HCT116 (cell line): Measurements from ENCODE around the gene B3GALNT2.

Experiments used
- CTCF ChIP-seq, 3 experiments: fragments of 200-600 bp in 1 of 3; sonication (generic) in 1 of 3; IDR thresholded peaks in 2 of 3; conservative IDR thresholded peaks in 1 of 3; 2 replicates each; pipeline ENCODE4 v1.5.1; 2012 to 2017; ENCODE audit warnings: low read depth in 2 of 3, low read length in 2 of 3, antibody characterized with exemption in 1 of 3, borderline replicate concordance in 1 of 3, control low read depth in 1 of 3, mild to moderate bottlenecking in 1 of 3, mixed read lengths in 1 of 3, mixed run types in 1 of 3, moderate library complexity in 1 of 3; ENCODE audit not compliant: insufficient read depth in 1 of 3
- EZH2phosphoT487 ChIP-seq: fragments of 200-600 bp; IDR thresholded peaks from 2 replicates; pipeline ENCODE4 v1.6.1; 2018; ENCODE audit warnings: antibody characterized with exemption, borderline replicate concordance
- JUND ChIP-seq: IDR thresholded peaks from 2 replicates; pipeline ENCODE4 v1.6.1; 2012
- MAX ChIP-seq: IDR thresholded peaks from 2 replicates; pipeline ENCODE4 v1.6.1; 2012
- POLR2AphosphoS5 ChIP-seq: IDR thresholded peaks from 2 replicates; pipeline ENCODE4 v1.6.1; 2011; ENCODE audit warnings: mild to moderate bottlenecking, low read depth, low read length, moderate library complexity
- SIN3A ChIP-seq: IDR thresholded peaks from 2 replicates; pipeline ENCODE4 v1.6.1; 2012; ENCODE audit warnings: low read depth

- TF ChIP-seq CTCF (IDR thresholded peaks at IDR 0.05 in 2 of 3, conservative IDR thresholded peaks at IDR 0.05 in 1 of 3; ENCODE audit: borderline replicate concordance in 1 of 3, insufficient read depth in 1 of 3, low read depth in 2 of 3, low read length in 2 of 3) (no peak), POLR2AphosphoS5 (no peak), SIN3A (no peak), MAX (no peak), JUND (no peak), EZH2phosphoT487 (no peak)
These were observed 92.5 kb downstream of the B3GALNT2 start for GRCh38 chr1:235411489-235412486.
